HG02623 (cell line): Measurements from ENCODE around the gene RASSF10.

Experiments
- ATAC-seq: cut with Tn5 transposase; IDR thresholded peaks from one replicate; pipeline ENCODE4 v1.9.1; 2021; ENCODE audit warnings: moderate library complexity; ENCODE audit not compliant: unreplicated experiment

RASSF10 gene

DNA sequence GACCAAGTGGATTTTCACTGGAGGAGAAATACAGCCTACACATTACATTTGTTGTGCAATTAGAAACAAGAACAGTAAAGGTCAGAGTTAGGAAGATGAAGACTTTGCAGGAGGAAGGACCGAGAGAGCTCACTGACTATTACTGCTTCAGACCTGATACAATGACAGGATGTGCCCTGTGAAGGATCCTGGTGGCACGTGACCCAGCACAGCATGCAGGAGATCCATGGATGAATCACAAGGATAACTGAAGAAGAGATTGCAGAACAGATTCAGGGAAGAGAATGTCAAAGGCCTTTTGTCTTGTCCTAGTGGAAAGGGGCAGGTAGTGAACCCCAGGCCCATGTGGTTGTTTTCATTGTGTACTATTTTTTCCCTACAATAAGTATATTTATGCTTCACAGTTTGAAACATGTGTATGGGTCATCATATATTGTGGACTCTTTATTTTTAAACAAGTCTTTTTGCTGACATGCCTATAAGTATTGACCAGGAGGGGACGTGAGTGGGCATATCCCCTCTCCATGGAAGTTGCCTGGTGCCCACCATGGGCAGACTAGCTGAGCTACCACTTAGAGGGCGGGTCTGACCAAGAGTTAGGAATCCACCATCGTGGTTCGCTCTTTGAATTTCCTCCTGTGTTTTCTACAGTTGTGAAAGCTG is 44.3 kb downstream of the RASSF10 start:
- no peak for ATAC-seq

DNA sequence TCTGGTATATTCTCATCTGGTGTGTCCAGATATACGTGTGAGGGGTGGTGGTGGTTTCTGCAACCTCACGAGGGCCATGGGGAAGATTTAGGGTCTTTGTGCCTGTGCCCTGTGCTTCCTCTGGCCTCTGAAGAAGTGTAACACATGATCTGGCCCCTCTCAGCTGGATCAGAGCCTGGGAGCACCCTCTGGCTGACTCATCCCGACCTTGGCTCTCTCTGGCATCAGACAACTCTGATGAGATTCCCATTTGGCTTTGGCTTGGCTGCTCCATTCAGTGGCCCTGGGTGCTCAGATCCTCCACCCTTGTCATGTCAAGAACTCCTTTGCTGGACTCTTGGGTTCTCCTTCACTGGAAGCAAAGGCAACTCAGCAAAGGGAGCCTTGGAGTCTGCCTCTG is 45.2 kb downstream of the RASSF10 start:
- no peak for ATAC-seq

DNA sequence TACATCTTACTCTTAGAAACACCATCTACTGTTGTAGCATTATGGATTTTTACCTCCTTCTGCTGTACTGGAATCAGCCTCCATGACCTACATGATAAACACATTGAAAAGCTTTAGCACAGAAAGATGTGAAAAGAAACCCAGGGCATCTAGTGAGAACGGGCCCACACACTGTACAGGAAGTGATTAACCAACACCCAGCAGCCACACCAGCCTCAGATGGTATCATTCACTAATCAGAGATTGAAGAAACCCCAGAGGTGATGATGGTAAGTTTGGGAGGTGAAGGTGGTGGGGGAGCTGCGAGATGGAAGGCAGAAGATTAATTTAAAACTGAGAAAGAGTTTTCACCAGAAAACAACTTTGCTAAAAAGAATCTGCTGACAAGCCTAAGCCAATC is 46.1 kb downstream of the RASSF10 start:
- ATAC-seq, result no peak

DNA sequence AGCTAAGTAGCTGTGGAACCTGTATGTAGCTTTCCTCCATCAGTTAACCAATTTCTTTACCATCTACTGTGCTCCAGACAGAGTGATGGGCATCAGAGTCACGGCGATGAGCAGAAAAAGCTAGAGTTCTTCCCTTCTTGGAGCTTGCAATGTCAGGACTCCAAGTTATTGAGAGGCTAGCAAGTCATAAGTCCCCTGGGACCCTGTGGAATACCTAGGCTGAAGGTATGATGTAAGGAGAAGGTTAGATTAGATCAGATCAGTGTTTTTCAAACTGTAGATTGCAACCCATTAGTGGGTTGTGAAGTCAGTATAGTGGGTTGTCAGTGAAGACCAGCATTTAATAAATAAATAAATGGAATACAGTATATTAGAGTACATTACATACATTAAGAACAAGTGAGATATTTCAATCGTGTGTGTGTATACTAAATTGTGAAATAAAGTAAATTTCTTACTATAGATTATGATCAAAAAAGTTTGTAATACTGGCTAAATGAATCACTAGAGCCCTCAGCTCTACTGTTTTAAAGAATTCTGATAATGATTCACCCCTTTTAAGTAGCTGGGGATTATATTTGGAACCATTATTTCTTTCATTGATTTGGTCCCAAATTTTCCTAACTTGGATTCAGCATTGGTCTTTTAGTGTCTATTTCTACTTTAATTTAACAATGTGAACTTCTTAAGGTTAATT is 52.3 kb downstream of the RASSF10 start:
- no peak for ATAC-seq
